WTC11 (cell line): ENCODE data around the gene KPTN. TPM values are rescaled to one million over a fixed set of nuclear protein-coding genes. Genes with fewer than 3 reads are reported as not detected.

Source experiments
- ATAC-seq: fragments of 200-7000 bp; cut with Tn5 transposase; 2 replicates; pipeline ENCODE4 v1.10.0; 2021; ENCODE audit warnings: mild to moderate bottlenecking, moderate library complexity
- CTCF ChIA-PET: fragments of 300-600 bp; sonication (Branson Sonifier 250); formaldehyde crosslinking; loops from one replicate; lab custom pipeline; 2021; ENCODE audit warnings: antibody characterized with exemption; lab: Charles Lee
- POLR2A ChIA-PET: fragments of 350-600 bp; sonication (Branson Sonifier 250); formaldehyde crosslinking; loops from one replicate; lab custom pipeline; 2021; ENCODE audit warnings: antibody characterized with exemption; lab: Charles Lee
- DNase-seq: peaks from one replicate; pipeline ENCODE4 v3.0.0; 2021; ENCODE audit warnings: low spot score
- H3K27ac Mint-ChIP-seq: 2 replicates; pipeline ENCODE4 v1.8.0; 2021; ENCODE audit warnings: mixed read lengths
- H3K27me3 Mint-ChIP-seq: 2 replicates; pipeline ENCODE4 v1.8.0; 2021; ENCODE audit warnings: low read depth, mild to moderate bottlenecking, moderate library complexity, mixed read lengths
- H3K36me3 Mint-ChIP-seq: 2 replicates; pipeline ENCODE4 v1.8.0; 2021; ENCODE audit warnings: mixed read lengths
- H3K4me1 Mint-ChIP-seq: 2 replicates; pipeline ENCODE4 v1.8.0; 2022; ENCODE audit warnings: mixed read lengths
- H3K4me3 Mint-ChIP-seq: 2 replicates; pipeline ENCODE4 v1.8.0; 2021; ENCODE audit warnings: mild to moderate bottlenecking, moderate library complexity, mixed read lengths
- H3K9me3 Mint-ChIP-seq: 2 replicates; pipeline ENCODE4 v1.8.0; 2021; ENCODE audit warnings: mixed read lengths
- AFF4 ChIP-seq: sonication (generic); formaldehyde crosslinking; IDR thresholded peaks from 2 replicates; pipeline ENCODE4 v1.8.1; 2023; ENCODE audit warnings: mild to moderate bottlenecking, missing genetic modification reagents, borderline replicate concordance
- ATF2 ChIP-seq: sonication (generic); formaldehyde crosslinking; IDR thresholded peaks from 2 replicates; pipeline ENCODE4 v1.8.1; 2022; ENCODE audit warnings: low read depth, missing genetic modification reagents, borderline replicate concordance
- CBFB ChIP-seq: sonication (generic); formaldehyde crosslinking; IDR thresholded peaks from 2 replicates; pipeline ENCODE4 v1.8.1; 2022; ENCODE audit warnings: mild to moderate bottlenecking, low read depth, missing genetic modification reagents
- ERG ChIP-seq: fragments of 250-450 bp; sonication (Bioruptor Pico); IDR thresholded peaks from 2 replicates; pipeline ENCODE4 v1.8.0; 2021; ENCODE audit warnings: mild to moderate bottlenecking
- FOXP1 ChIP-seq: sonication (generic); formaldehyde crosslinking; IDR thresholded peaks from 2 replicates; pipeline ENCODE4 v1.8.0; 2022; ENCODE audit warnings: missing genetic modification reagents, mild to moderate bottlenecking, moderate library complexity, borderline replicate concordance
- IRF1 ChIP-seq: sonication (generic); formaldehyde crosslinking; IDR thresholded peaks from 2 replicates; pipeline ENCODE4 v1.8.0; 2023; ENCODE audit warnings: missing genetic modification reagents
- JUN ChIP-seq: sonication (generic); formaldehyde crosslinking; IDR thresholded peaks from 2 replicates; pipeline ENCODE4 v1.8.0; 2023; ENCODE audit warnings: mild to moderate bottlenecking, missing genetic modification reagents
- KAT7 ChIP-seq: sonication (generic); formaldehyde crosslinking; IDR thresholded peaks from 2 replicates; pipeline ENCODE4 v1.8.1; 2023; ENCODE audit warnings: missing genetic modification reagents, mild to moderate bottlenecking, borderline replicate concordance
- NFYB ChIP-seq: sonication (generic); formaldehyde crosslinking; conservative IDR thresholded peaks from 2 replicates; pipeline ENCODE4 v1.8.0; 2022; ENCODE audit warnings: low read depth, missing genetic modification reagents
- SMAD4 ChIP-seq: sonication (generic); formaldehyde crosslinking; IDR thresholded peaks from 2 replicates; pipeline ENCODE4 v1.8.0; 2022; ENCODE audit warnings: mild to moderate bottlenecking, missing genetic modification reagents
- STAT6 ChIP-seq: sonication (generic); formaldehyde crosslinking; conservative IDR thresholded peaks from 2 replicates; pipeline ENCODE4 v1.8.1; 2023; ENCODE audit warnings: mild to moderate bottlenecking, low read depth, missing genetic modification reagents, moderate library complexity
- TCF7 ChIP-seq: sonication (generic); formaldehyde crosslinking; IDR thresholded peaks from 2 replicates; pipeline ENCODE4 v1.8.0; 2022; ENCODE audit warnings: mild to moderate bottlenecking, low read depth, missing genetic modification reagents, moderate library complexity
- TEAD1 ChIP-seq: sonication (generic); formaldehyde crosslinking; IDR thresholded peaks from 2 replicates; pipeline ENCODE4 v1.8.0; 2022; ENCODE audit warnings: mild to moderate bottlenecking, missing genetic modification reagents
- USF1 ChIP-seq: sonication (generic); formaldehyde crosslinking; IDR thresholded peaks from 2 replicates; pipeline ENCODE4 v1.8.0; 2022; ENCODE audit warnings: mild to moderate bottlenecking, missing genetic modification reagents
- ZBTB21 ChIP-seq: sonication (generic); formaldehyde crosslinking; IDR thresholded peaks from 2 replicates; pipeline ENCODE4 v1.8.1; 2023; ENCODE audit warnings: mild to moderate bottlenecking, missing genetic modification reagents, borderline replicate concordance
- ZNF219 ChIP-seq: sonication (generic); formaldehyde crosslinking; IDR thresholded peaks from 2 replicates; pipeline ENCODE4 v1.8.0; 2023; ENCODE audit warnings: missing genetic modification reagents, mild to moderate bottlenecking, borderline replicate concordance
- ZNF263 ChIP-seq: sonication (generic); formaldehyde crosslinking; IDR thresholded peaks from 2 replicates; pipeline ENCODE4 v1.8.1; 2022; ENCODE audit warnings: low read depth, mild to moderate bottlenecking, moderate library complexity, missing genetic modification reagents
- ZNF317 ChIP-seq: sonication (generic); formaldehyde crosslinking; IDR thresholded peaks from 2 replicates; pipeline ENCODE4 v1.8.1; 2023; ENCODE audit warnings: low read depth, mild to moderate bottlenecking, moderate library complexity, missing genetic modification reagents, borderline replicate concordance
- ZNF416 ChIP-seq: fragments of 250-450 bp; sonication (Bioruptor Pico); IDR thresholded peaks from 2 replicates; pipeline ENCODE4 v1.9.0; 2021; ENCODE audit warnings: mild to moderate bottlenecking, inconsistent platforms
- ZNF532 ChIP-seq: fragments of 250-450 bp; sonication (Bioruptor Pico); IDR thresholded peaks from 2 replicates; pipeline ENCODE4 v1.9.0; 2021; ENCODE audit warnings: mild to moderate bottlenecking, borderline replicate concordance
- total RNA-seq: library from RNA; stranded (reverse); gene quantifications from 3 replicates; pipeline ENCODE4 v1.2.3, GENCODE V29; 2021

The KPTN gene
- total RNA-seq, 1 experiment from 2014 or later = 24.5 TPM

GRCh38 chr19:47445937-47446402 lies 38.0 kb downstream of the KPTN start:
- Mint-ChIP-seq H3K36me3 (no peaks in the 10 kb centered on the region), H3K4me3 (peak overlapping the region; percentile 79), H3K9me3 (no peaks in the 10 kb centered on the region), H3K4me1 (peaks cover 36% of the 10 kb centered on the region), H3K27me3 (peaks cover 60% of the 10 kb centered on the region)
- POLR2A ChIA-PET = interaction anchor here (0.7 kb wide), 1 partner anchor 26 kb away, joined by 3 read pairs; no protein-coding TSS in a partner anchor
- ATAC-seq = no peak
- CTCF ChIA-PET = interaction anchor here (0.7 to 6.4 kb wide), 10 partner anchors 9 to 261 kb away, joined by 3 to 98 read pairs (median 4); partner anchors contain the start of genes KPTN and NAPA
- TF ChIP-seq ZNF416 (CRISPR knock-in tag) (no peak), ATF2 (no peak), SMAD4 (no peak), FOXP1 (CRISPR knock-in tag) (no peak), CBFB (no peak), TEAD1 (CRISPR knock-in tag) (no peak), ZNF263 (no peak), ZNF317 (CRISPR knock-in tag) (no peak), STAT6 (no peak), ERG (CRISPR knock-in tag) (no peak), ZNF219 (CRISPR knock-in tag) (no peak), JUN (CRISPR knock-in tag) (no peak), KAT7 (CRISPR knock-in tag) (no peak), ZBTB21 (CRISPR knock-in tag) (no peak), NFYB (no peak), ZNF532 (CRISPR knock-in tag) (no peak)
- TF ChIP-seq, all 79 proteins: peak for 0
- peak; percentile 53 for DNase-seq
- no peak overlapping the region for H3K27ac Mint-ChIP-seq

GRCh38 chr19:47445527-47445926 lies 38.5 kb downstream of the KPTN start:
- no peaks in the 10 kb centered on the region for H3K36me3 Mint-ChIP-seq
- ChIA-PET CTCF (interaction anchor here (0.7 to 6.4 kb wide), 9 partner anchors 9 to 262 kb away, joined by 3 to 98 read pairs (median 4); partner anchors contain the start of gene KPTN), POLR2A (no interaction called here)
- DNase-seq (no peak), ATAC-seq (no peak)
- H3K27ac Mint-ChIP-seq = no peak overlapping the region
- peak overlapping the region; percentile 79 for H3K4me3 Mint-ChIP-seq
- H3K9me3 Mint-ChIP-seq = no peaks in the 10 kb centered on the region
- peaks cover 36% of the 10 kb centered on the region for H3K4me1 Mint-ChIP-seq
- peaks cover 60% of the 10 kb centered on the region for H3K27me3 Mint-ChIP-seq
- TF ChIP-seq CBFB (no peak), TCF7 (CRISPR knock-in tag) (no peak), IRF1 (CRISPR knock-in tag) (no peak), AFF4 (CRISPR knock-in tag) (no peak), USF1 (CRISPR knock-in tag) (no peak)
